Measurements from ENCODE around the gene C2orf76. TPM values are rescaled to one million over a fixed set of nuclear protein-coding genes. Genes with fewer than 3 reads are reported as not detected.

Gene C2orf76
- total and polyA plus RNA-seq, 2 donors (not counting 1 experiment from before 2014, with no cell fraction given): 6.9 to 13.6 TPM

DNA sequence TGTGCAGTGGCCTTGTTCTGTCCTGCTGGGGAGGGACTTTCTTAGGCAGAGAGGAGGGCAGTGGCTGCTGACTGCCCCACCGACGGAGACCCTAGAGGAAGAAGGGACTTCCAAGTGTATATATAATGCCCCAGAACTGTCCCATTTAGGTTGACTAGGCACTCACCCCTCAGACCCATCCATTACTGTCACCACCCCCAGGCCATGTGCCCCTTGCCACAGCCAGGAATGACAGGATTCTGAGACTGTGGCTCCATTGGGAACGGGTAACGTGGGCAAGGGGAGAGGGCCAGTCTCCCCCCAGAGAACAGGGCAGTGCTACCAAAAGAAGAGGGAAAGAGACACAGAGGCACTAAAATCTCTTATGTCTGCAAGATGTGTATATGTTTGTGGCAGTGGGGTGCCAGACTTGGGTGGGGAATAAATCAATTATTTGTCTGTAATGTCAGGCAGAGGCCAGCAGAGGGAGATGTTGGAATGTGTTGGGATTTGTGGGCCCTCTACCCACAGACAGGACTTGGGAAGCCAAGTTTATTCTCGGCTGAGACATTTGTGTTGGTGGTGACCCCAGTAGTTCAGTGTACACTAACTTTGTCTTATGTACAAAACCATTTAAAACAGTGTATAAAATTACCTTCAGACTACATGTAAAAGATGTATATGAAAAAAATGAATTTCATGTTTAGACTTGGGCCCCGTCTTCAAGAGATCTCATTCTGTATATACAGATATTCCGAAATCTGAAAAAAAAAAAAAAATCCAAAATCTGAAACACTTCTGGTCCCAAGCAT lies 41.0 kb upstream of the C2orf76 start:
- intact Hi-C loops (cut with micrococcal nuclease): loop anchor here (1.0 to 5.0 kb wide), 2 partner anchors 253 to 1275 kb away; no protein-coding TSS in a partner anchor
- WGBS (ENCODE audit: insufficient coverage): 77% methylated on average over 4 of the region's 7 CpGs

More for the DNA sequence above, 41.0 kb upstream of the C2orf76 start:
- Histone ChIP-seq H3K9me3 (ENCODE audit: control extremely low read depth in 1 of 3, control insufficient read depth in 2 of 3, insufficient read depth in 1 of 3, low read length in 2 of 3) (peaks cover 0 to 3% (median 0%) of the 10 kb centered on the region in 3 donors), H3K9ac (ENCODE audit: low read length) (no peak overlapping the region), H3K79me2 (ENCODE audit: control insufficient read depth, insufficient read depth, low read length) (no peaks in the 10 kb centered on the region), H3K36me3 (replicated peaks in 1 of 2; ENCODE audit: control extremely low read depth in 1 of 2, control insufficient read depth in 1 of 2, extremely low read depth in 1 of 2, insufficient read depth in 2 of 2, low read length in 1 of 2) (no peaks in the 10 kb centered on the region), H3K27ac (ENCODE audit: low read length in 2 of 2) (no peak overlapping the region), H3K4me2 (replicated peaks; ENCODE audit: low read depth, low read length, poor library complexity, severe bottlenecking) (no peak overlapping the region), H4K20me1 (ENCODE audit: control insufficient read depth, insufficient read depth, low read length, poor library complexity, severe bottlenecking) (no peaks in the 10 kb centered on the region), H3K27me3 (replicated peaks in 1 of 4; ENCODE audit: control extremely low read depth in 1 of 4, control insufficient read depth in 3 of 4, insufficient read depth in 4 of 4, low read length in 3 of 4) (peaks cover 0 to 3% (median 0%) of the 10 kb centered on the region in 4 experiments), H3K4me1 (ENCODE audit: control insufficient read depth in 2 of 2, insufficient read depth in 2 of 2, low read length in 2 of 2) (no peaks in the 10 kb centered on the region), H2AFZ (ENCODE audit: insufficient read depth, low read depth, low read length, poor library complexity, severe bottlenecking) (no peak overlapping the region), H3K4me3 (ENCODE audit: control extremely low read depth in 1 of 5, extremely low read depth in 1 of 5, insufficient read depth in 1 of 5, low read depth in 2 of 5, low read length in 4 of 5) (no peak overlapping the region)
- CTCF ChIA-PET: interaction anchor here (0.7 to 4.0 kb wide), 7 partner anchors 9 to 702 kb away, joined by 3 to 41 read pairs (median 3); no protein-coding TSS in a partner anchor
- TF ChIP-seq, protein P1, sequence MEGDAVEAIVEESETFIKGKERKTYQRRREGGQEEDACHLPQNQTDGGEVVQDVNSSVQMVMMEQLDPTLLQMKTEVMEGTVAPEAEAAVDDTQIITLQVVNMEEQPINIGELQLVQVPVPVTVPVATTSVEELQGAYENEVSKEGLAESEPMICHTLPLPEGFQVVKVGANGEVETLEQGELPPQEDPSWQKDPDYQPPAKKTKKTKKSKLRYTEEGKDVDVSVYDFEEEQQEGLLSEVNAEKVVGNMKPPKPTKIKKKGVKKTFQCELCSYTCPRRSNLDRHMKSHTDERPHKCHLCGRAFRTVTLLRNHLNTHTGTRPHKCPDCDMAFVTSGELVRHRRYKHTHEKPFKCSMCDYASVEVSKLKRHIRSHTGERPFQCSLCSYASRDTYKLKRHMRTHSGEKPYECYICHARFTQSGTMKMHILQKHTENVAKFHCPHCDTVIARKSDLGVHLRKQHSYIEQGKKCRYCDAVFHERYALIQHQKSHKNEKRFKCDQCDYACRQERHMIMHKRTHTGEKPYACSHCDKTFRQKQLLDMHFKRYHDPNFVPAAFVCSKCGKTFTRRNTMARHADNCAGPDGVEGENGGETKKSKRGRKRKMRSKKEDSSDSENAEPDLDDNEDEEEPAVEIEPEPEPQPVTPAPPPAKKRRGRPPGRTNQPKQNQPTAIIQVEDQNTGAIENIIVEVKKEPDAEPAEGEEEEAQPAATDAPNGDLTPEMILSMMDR (IDR thresholded peaks at IDR 0.05): peak; percentile 81
- TF ChIP-seq EZH2 (IDR thresholded peaks at IDR 0.05; ENCODE audit: borderline replicate concordance, insufficient read depth, low read depth, low read length, poor library complexity, severe bottlenecking): no peak
- POLR2A ChIA-PET: no interaction called here
- Mint-ChIP-seq H3K4me1 (no peaks in the 10 kb centered on the region), H3K27ac (no peak overlapping the region), H3K27me3 (peaks cover 15% of the 10 kb centered on the region), H3K4me3 (no peak overlapping the region), H3K9me3 (ENCODE audit: insufficient read depth) (no peaks in the 10 kb centered on the region)
- ATAC-seq (ENCODE audit: low read depth) (peak; percentile 60), DNase-seq (peak; percentile 67)
